K562 (cell line): ENCODE data around the gene SORCS2. TPM values are rescaled to one million over a fixed set of nuclear protein-coding genes. Genes with fewer than 3 reads are reported as not detected.

Experiments
- ATAC-seq: fragments of 200-7000 bp; cut with Tn5 transposase; 3 replicates; pipeline ENCODE4 v1.9.1; 2020; ENCODE audit warnings: moderate library complexity
- BruUV-seq: library from RNA; stranded (reverse); fragments of 400-500 nt; replicated peaks from 2 replicates; lab custom pipeline; 2021; lab: Mats Ljungman, UMichigan
- CTCF ChIA-PET: fragments of 300-600 bp; formaldehyde crosslinking; extraction: SDS; loops from one replicate; lab custom pipeline; 2021; ENCODE audit warnings: low intra/inter-chr PET ratio; lab: Yijun Ruan, JAX
- POLR2A ChIA-PET: fragments of 300-600, 350-650 bp; sonication (Branson Sonifier 250); formaldehyde crosslinking; extraction: SDS; loops from one replicate; lab custom pipeline; 2021; ENCODE audit warnings: antibody characterized with exemption, inconsistent platforms; lab: Yijun Ruan, JAX
- DNase-seq, 4 experiments: peaks; one replicate each; pipeline versions ENCODE4 v3.0.0 to v3.0.0-alpha.2; 2011 to 2018; ENCODE audit warnings: low spot score in 3 of 4, mixed read lengths in 3 of 4; ENCODE audit errors: extremely low read depth in 1 of 4
- FAIRE-seq: peaks from 2 replicates; lab custom pipeline; 2011; peaks lifted over from hg19 to GRCh38; lab: Jason Lieb, UNC
- H2AFZ ChIP-seq: 2 replicates; pipeline ENCODE4 v1.6.0; 2011; ENCODE audit warnings: low read depth, low read length, control low read depth, inconsistent platforms
- H3K27ac ChIP-seq: fragments of 200-600 bp; 3 replicates; pipeline ENCODE4 v1.8.0; 2011; ENCODE audit warnings: low read depth, mild to moderate bottlenecking, control low read depth, inconsistent platforms, low read length, moderate library complexity, mixed read lengths; ENCODE audit errors: extremely low read depth
- H3K27me3 ChIP-seq, 2 experiments: fragments of 300-600 bp in 1 of 2; 2 replicates in 1 of 2; 3 replicates in 1 of 2; pipeline versions ENCODE4 v1.6.0 to v1.8.0; 2011; ENCODE audit warnings: inconsistent platforms in 2 of 2, low read length in 2 of 2, mild to moderate bottlenecking in 1 of 2, mixed read lengths in 1 of 2, moderate library complexity in 1 of 2; ENCODE audit not compliant: control insufficient read depth in 2 of 2, insufficient read depth in 2 of 2
- H3K36me3 ChIP-seq: fragments of 300-600 bp; 3 replicates; pipeline ENCODE4 v1.8.0; 2011; ENCODE audit warnings: mild to moderate bottlenecking, low read length, inconsistent platforms; ENCODE audit not compliant: control insufficient read depth, insufficient read depth
- H3K4me1 ChIP-seq, 2 experiments: fragments of 200-600 bp in 1 of 2; replicated peaks in 1 of 2; 2 replicates in 1 of 2; 3 replicates in 1 of 2; pipeline versions ENCODE4 v1.5.1 to v1.8.0; 2011; ENCODE audit warnings: inconsistent platforms in 2 of 2, low read length in 2 of 2, mild to moderate bottlenecking in 1 of 2, mixed read lengths in 1 of 2, moderate library complexity in 1 of 2; ENCODE audit not compliant: control insufficient read depth in 2 of 2, insufficient read depth in 2 of 2
- H3K4me2 ChIP-seq: 2 replicates; pipeline ENCODE4 v1.6.1; 2011; ENCODE audit warnings: low read length, control low read depth, inconsistent platforms, mixed read lengths; ENCODE audit not compliant: insufficient read depth
- H3K4me3 ChIP-seq: fragments of 200-600 bp; sonication (generic), shearing (Covaris generic); 2 replicates; pipeline ENCODE4 v1.5.1; 2016; ENCODE audit warnings: control low read depth, inconsistent platforms
- H3K79me2 ChIP-seq: fragments of 200-600 bp; 3 replicates; pipeline ENCODE4 v1.8.0; 2011; ENCODE audit warnings: low read length, inconsistent platforms; ENCODE audit not compliant: control insufficient read depth, insufficient read depth
- H3K9ac ChIP-seq, 2 experiments: 2 replicates each; pipeline versions ENCODE4 v1.6.0 to v1.6.1; 2011; ENCODE audit warnings: low read depth in 2 of 2, low read length in 2 of 2, control low read depth in 1 of 2, inconsistent platforms in 1 of 2, mild to moderate bottlenecking in 1 of 2, mixed read lengths in 1 of 2; ENCODE audit not compliant: insufficient read depth in 1 of 2
- H3K9me1 ChIP-seq: one replicate; pipeline ENCODE4 v1.6.0; 2011; ENCODE audit warnings: inconsistent platforms, mild to moderate bottlenecking, low read length, moderate library complexity; ENCODE audit not compliant: control insufficient read depth, insufficient read depth
- H3K9me3 ChIP-seq: replicated peaks from 2 replicates; pipeline ENCODE4 v1.5.1; 2011; ENCODE audit warnings: low read depth, low read length, inconsistent platforms; ENCODE audit not compliant: control insufficient read depth, insufficient read depth
- H4K20me1 ChIP-seq: replicated peaks from 2 replicates; pipeline ENCODE4 v1.6.1; 2011; ENCODE audit warnings: low read length, inconsistent platforms, mixed read lengths; ENCODE audit not compliant: control insufficient read depth, insufficient read depth
- CCNT2 ChIP-seq: IDR thresholded peaks from 2 replicates; pipeline ENCODE4 v1.6.1; 2011; ENCODE audit warnings: borderline replicate concordance, low read depth, mild to moderate bottlenecking, moderate library complexity, mixed read lengths, low read length; ENCODE audit not compliant: insufficient read length; ENCODE audit errors: extremely low read depth
- DMBX1 ChIP-seq: fragments of 250-450 bp; sonication (Bioruptor Pico); IDR thresholded peaks from 2 replicates; pipeline ENCODE4 v1.8.0; 2022; ENCODE audit warnings: inconsistent platforms, mild to moderate bottlenecking, moderate library complexity, borderline replicate concordance
- FOS ChIP-seq: IDR thresholded peaks from 3 replicates; pipeline ENCODE4 v1.6.1; 2011; ENCODE audit not compliant: insufficient read length; ENCODE audit errors: extremely low read depth
- FOXJ2 ChIP-seq: fragments of 200-800 bp; sonication (Bioruptor generic); IDR thresholded peaks from 2 replicates; pipeline ENCODE4 v1.6.1; 2016; ENCODE audit warnings: missing genetic modification characterization, missing compliant biosample characterization
- FOXK1 ChIP-seq: sonication (generic); formaldehyde crosslinking; IDR thresholded peaks from 2 replicates; pipeline ENCODE4 v1.8.0; 2022; ENCODE audit warnings: missing genetic modification reagents, mild to moderate bottlenecking, borderline replicate concordance
- POLR2AphosphoS5 ChIP-seq: IDR thresholded peaks from 2 replicates; pipeline ENCODE4 v1.6.1; 2011; ENCODE audit warnings: mild to moderate bottlenecking, low read depth, low read length, moderate library complexity; ENCODE audit not compliant: control insufficient read depth, insufficient read depth
- SMARCA5 ChIP-seq: fragments of 450-650 bp; IDR thresholded peaks from 2 replicates; pipeline ENCODE4 v1.6.1; 2016
- TRIM24 ChIP-seq, 2 experiments: fragments of 450-650 bp; IDR thresholded peaks; 2 replicates each; pipeline ENCODE4 v1.6.1; 2016
- U2AF1 ChIP-seq: fragments of 200-400 bp; formaldehyde crosslinking; optimal IDR thresholded peaks from 2 replicates; pipeline ENCODE3; 2017; ENCODE audit warnings: mild to moderate bottlenecking, low read depth, low read length, moderate library complexity
- ZNF695 ChIP-seq: fragments of 450-650 bp; formaldehyde crosslinking; IDR thresholded peaks from 2 replicates; pipeline ENCODE4 v1.4.0; 2020; ENCODE audit warnings: mild to moderate bottlenecking, moderate library complexity
- WGBS: fragments of 100-300 bp; shearing (Covaris generic); methylation state at CpG from one replicate; pipeline ENCODE4 v1.1.6; 2016; ENCODE audit warnings: low coverage, mixed read lengths; ENCODE audit not compliant: insufficient coverage; ENCODE audit errors: missing lambda C conversion rate; 5-methylcytosine and 5-hydroxymethylcytosine counted together
- in situ Hi-C: fragments of 300-500 bp; cut with MboI; formaldehyde crosslinking; loops from 4 replicates; pipeline ENCODE4 v1.15.0; 2018; ENCODE audit warnings: inconsistent platforms, mixed read lengths
- intact Hi-C: fragments of 100-400 bp; cut with micrococcal nuclease; formaldehyde crosslinking; loops from 2 replicates; pipeline ENCODE4 v1.14.2; 2022
- polyA plus RNA-seq, 8 experiments: library from polyadenylated mRNA; depleted of rRNA in 4 of 8; stranded (reverse) in 5 of 8; unstranded in 3 of 8; fragments of >200 nt; fragmentation: Nextera tagmentation in 2 of 8; fragmentation: Illumina TruSeq in 1 of 8; extraction: Ambion mirVana in 2 of 8; extraction: Trizol in 1 of 8; gene quantifications; 2 replicates each; pipeline versions ENCODE4 v1.2.1 to v1.2.3, GENCODE V29; 2011 to 2014; ENCODE audit warnings: inconsistent platforms in 1 of 8, missing spikeins in 1 of 8
- total RNA-seq, 7 experiments: library from RNA; depleted of rRNA in 6 of 7; stranded (reverse); fragments of >200 nt in 6 of 7; fragmentation: Illumina TruSeq in 2 of 7; extraction: Trizol in 2 of 7; gene quantifications; 2 replicates each; pipeline versions ENCODE4 v1.2.1 to v1.2.3, GENCODE V29; 2011 to 2021; ENCODE audit warnings: low replicate concordance in 1 of 7

The SORCS2 gene
- total and polyA plus RNA-seq, 9 of the 15 experiments (the other 6 are each of a cell fraction or from before 2014, with no cell fraction given): not detected

GRCh38 chr4:7370038-7370437, 177.7 kb downstream of the SORCS2 start (continued):
- no peak for TF ChIP-seq POLR2AphosphoS5
- TF ChIP-seq FOS: no peak
- TF ChIP-seq CCNT2: no peak
- no peak for TF ChIP-seq TRIM24 (IDR thresholded peaks at IDR 0.05)

- no peaks in the 10 kb centered on the region for H3K4me1 ChIP-seq
- in situ Hi-C loops (no loop called here), intact Hi-C loops (no loop called here)
- H3K27ac ChIP-seq: no peak overlapping the region
- no peaks in the 10 kb centered on the region for H3K79me2 ChIP-seq
- peaks cover 20 to 68% of the 10 kb centered on the region in 2 experiments; a peak in 4 of 5 replicates for H3K27me3 ChIP-seq
- no peak for FAIRE-seq
- CTCF ChIA-PET: no interaction called here
- H4K20me1 ChIP-seq: peaks cover 6% of the 10 kb centered on the region; the same call in 1 of the 2 replicates
- no peak for DNase-seq
- no peaks in the 10 kb centered on the region for H3K9me1 ChIP-seq
- no peak overlapping the region for H3K4me3 ChIP-seq
- ATAC-seq: no peak
- H3K36me3 ChIP-seq: no peaks in the 10 kb centered on the region
- H3K9ac ChIP-seq: no peak overlapping the region; a peak in 1 of 4 replicates
- TF ChIP-seq ZNF695 (no peak), FOXJ2 (tag) (no peak), FOXK1 (CRISPR knock-in tag) (no peak), U2AF1 (no peak), DMBX1 (CRISPR knock-in tag) (no peak), SMARCA5 (no peak)
- BruUV-seq: no TSS peak
- H3K9me3 ChIP-seq: no peaks in the 10 kb centered on the region
- H2AFZ ChIP-seq: no peak overlapping the region
- H3K4me2 ChIP-seq: no peak overlapping the region
- WGBS: 0% methylated on average over 30 of the region's 31 CpGs
- POLR2A ChIA-PET: interaction anchor here (0.5 to 0.6 kb wide), 2 partner anchors 99 to 496 kb away, joined by 3 read pairs; no protein-coding TSS in a partner anchor
Measured at GRCh38 chr4:7371210-7371941, 179.0 kb downstream of the SORCS2 start.
